ENCODE results near the gene ACD.

ACD gene

GRCh38 chr16:67685388-67686112, 25.5 kb upstream of the ACD start:
- TF ChIP-seq CTCF (IDR thresholded peaks at IDR 0.05; ENCODE audit: insufficient read depth, low read depth, low read length, missing control alignments), result no peak
- DNase-seq (ENCODE audit: low read depth), result no peak
- H3K4me3 ChIP-seq (ENCODE audit: low read depth, low read length), result no peak overlapping the region

GRCh38 chr16:67683767-67684166, 23.7 kb upstream of the ACD start:
- DNase-seq (ENCODE audit: low read depth), result no peak
- TF ChIP-seq CTCF (IDR thresholded peaks at IDR 0.05; ENCODE audit: insufficient read depth, low read depth, low read length, missing control alignments), result no peak

GRCh38 chr16:67679935-67680897, 20.2 kb upstream of the ACD start:
- TF ChIP-seq CTCF (IDR thresholded peaks at IDR 0.05; ENCODE audit: insufficient read depth, low read depth, low read length, missing control alignments), result no peak
- H3K4me3 ChIP-seq (ENCODE audit: low read depth, low read length), result no peak overlapping the region
- DNase-seq (ENCODE audit: low read depth), result no peak

More at GRCh38 chr16:67683767-67684166, 23.7 kb upstream of the ACD start:
- H3K4me3 ChIP-seq (ENCODE audit: low read depth, low read length), result no peak overlapping the region

- no peak overlapping the region for H3K4me3 ChIP-seq (ENCODE audit: low read depth, low read length)
- DNase-seq (ENCODE audit: low read depth), result no peak
- no peak for TF ChIP-seq CTCF (IDR thresholded peaks at IDR 0.05; ENCODE audit: insufficient read depth, low read depth, low read length, missing control alignments)
These were observed 18.4 kb upstream of the ACD start for GRCh38 chr16:67678354-67679023.

GRCh38 chr16:67677712-67678111, 17.7 kb upstream of the ACD start:
- no peak for TF ChIP-seq CTCF (IDR thresholded peaks at IDR 0.05; ENCODE audit: insufficient read depth, low read depth, low read length, missing control alignments)
- no peak overlapping the region for H3K4me3 ChIP-seq (ENCODE audit: low read depth, low read length)
- DNase-seq (ENCODE audit: low read depth), result no peak

GRCh38 chr16:67676939-67677338, 16.9 kb upstream of the ACD start:
- H3K4me3 ChIP-seq (ENCODE audit: low read depth, low read length), result no peak overlapping the region
- TF ChIP-seq CTCF (IDR thresholded peaks at IDR 0.05; ENCODE audit: insufficient read depth, low read depth, low read length, missing control alignments), result no peak
- no peak for DNase-seq (ENCODE audit: low read depth)

Data from GM12865 (cell line).